Aorta (tissue), 5 donors: ENCODE results near the gene KLHL29. TPM values are rescaled to one million over a fixed set of nuclear protein-coding genes. Genes with fewer than 3 reads are reported as not detected.

Experiments used
- ATAC-seq: fragments of 200-7000 bp; cut with Tn5 transposase; one replicate; pipeline ENCODE4 v1.9.1; 2022; ENCODE audit warnings: moderate library complexity; ENCODE audit not compliant: low FRiP score
- DNase-seq, 2 donors: peaks; one replicate each; pipeline ENCODE4 v3.0.0-alpha.2; 2020
- H3K27ac ChIP-seq, 2 donors: one replicate each; pipeline ENCODE4 v1.5.1; 2013; ENCODE audit warnings: low read length in 2 of 2, mild to moderate bottlenecking in 2 of 2, moderate library complexity in 2 of 2, control low read depth in 1 of 2, inconsistent platforms in 1 of 2, low read depth in 1 of 2
- H3K27me3 ChIP-seq, 2 donors: one replicate each; pipeline ENCODE4 v1.6.1; 2013; ENCODE audit warnings: control low read depth in 1 of 2, low read length in 1 of 2, mild to moderate bottlenecking in 1 of 2, moderate library complexity in 1 of 2; ENCODE audit not compliant: insufficient read depth in 2 of 2, control insufficient read depth in 1 of 2
- H3K36me3 ChIP-seq, 2 donors: one replicate each; pipeline ENCODE4 v1.6.1; 2013; ENCODE audit warnings: control low read depth in 1 of 2, low read length in 1 of 2, mild to moderate bottlenecking in 1 of 2; ENCODE audit not compliant: insufficient read depth in 2 of 2, control insufficient read depth in 1 of 2
- H3K4me1 ChIP-seq, 2 donors: one replicate each; pipeline ENCODE4 v1.6.1; 2013; ENCODE audit warnings: low read length in 2 of 2, control low read depth in 1 of 2, mild to moderate bottlenecking in 1 of 2, moderate library complexity in 1 of 2; ENCODE audit not compliant: insufficient read depth in 2 of 2, control insufficient read depth in 1 of 2
- H3K4me3 ChIP-seq, 2 donors: one replicate each; pipeline ENCODE4 v1.5.1; 2013; ENCODE audit warnings: low read length in 2 of 2, control low read depth in 1 of 2, mild to moderate bottlenecking in 1 of 2
- H3K9me3 ChIP-seq: one replicate; pipeline ENCODE4 v1.6.1; 2013; ENCODE audit warnings: mild to moderate bottlenecking, low read length; ENCODE audit not compliant: control insufficient read depth
- WGBS, 2 donors: extraction: QIAGEN DNeasy Blood & Tissue Kit; methylation state at CpG; one replicate each; pipeline ENCODE4 v1.1.7; 2013; 5-methylcytosine and 5-hydroxymethylcytosine counted together
- intact Hi-C, 2 donors: fragments of 100-400 bp; cut with DNase I; formaldehyde crosslinking; loops; one replicate each; pipeline versions ENCODE4 v1.14.2 to v1.15.0; 2022
- polyA plus RNA-seq, 2 donors: library from polyadenylated mRNA; stranded (reverse); fragments of 200-250 nt; gene quantifications; one replicate each; pipeline ENCODE4 v1.2.3, GENCODE V29; 2013
- total RNA-seq, 2 donors: library from RNA; stranded (reverse); fragmentation: NEBNext Ultra II Directional; extraction: Animal tissue kit (Norgen Biotek cat#: 25700); gene quantifications; one replicate each; pipeline ENCODE4 v1.2.1, GENCODE V29; 2021
- donor health status: healthy with polysubstance abuse.
- donor health status: Bipolar disorder and iron deficiency.
- donor health status: DM: no; HTN: no; CAD: no.
- donor health status: DM: no; HTN: no; CAD: no.
- donor health status: DM: yes; HTN: yes; CAD: no.

Gene KLHL29
- total and polyA plus RNA-seq, 4 donors = 0.75 to 13.4 (median 8.1) TPM

- Histone ChIP-seq H3K36me3 (no peaks in the 10 kb centered on the region), H3K27ac (no peak overlapping the region), H3K27me3 (no peaks in the 10 kb centered on the region), H3K4me3 (no peak overlapping the region), H3K9me3 (no peaks in the 10 kb centered on the region), H3K4me1 (no peaks in the 10 kb centered on the region)
- DNase-seq (peak in 1 of 2 donors; percentile 49), ATAC-seq (no peak)
- 95 to 96% methylated on average over 20 of the region's 20 CpGs for WGBS, 2 donors
- intact Hi-C loops = no loop called here
These were observed 230.4 kb downstream of the KLHL29 start for GRCh38 chr2:23615216-23616020.

- no peaks in the 10 kb centered on the region for H3K36me3 ChIP-seq
- 84 to 90% methylated on average over 15 of the region's 15 CpGs for WGBS, 2 donors
- ATAC-seq (no peak), DNase-seq (peak in 1 of 2 donors; percentile 67)
- H3K4me1 ChIP-seq = no peaks in the 10 kb centered on the region
- no peaks in the 10 kb centered on the region for H3K9me3 ChIP-seq
- H3K27ac ChIP-seq = no peak overlapping the region
- no peaks in the 10 kb centered on the region for H3K27me3 ChIP-seq
- no peak overlapping the region for H3K4me3 ChIP-seq
- intact Hi-C loops = no loop called here
These were observed 231.7 kb downstream of the KLHL29 start for GRCh38 chr2:23616630-23617029.

GRCh38 chr2:23617167-23617810 lies 232.3 kb downstream of the KLHL29 start:
- no peaks in the 10 kb centered on the region for H3K36me3 ChIP-seq
- peak in 1 of 2 donors; percentile 82 for DNase-seq
- intact Hi-C loops = no loop called here
- no peaks in the 10 kb centered on the region for H3K9me3 ChIP-seq
- no peaks in the 10 kb centered on the region for H3K27me3 ChIP-seq
- 66 to 67% methylated on average over 16 of the region's 16 CpGs for WGBS, 2 donors
- no peaks in the 10 kb centered on the region for H3K4me1 ChIP-seq
- ATAC-seq = peak; percentile 79
- H3K27ac ChIP-seq = peak overlapping the region in 1 of 2 donors; percentile 45
- H3K4me3 ChIP-seq = no peak overlapping the region

GRCh38 chr2:23617811-23618215 lies 232.8 kb downstream of the KLHL29 start:
- WGBS, 2 donors = 80 to 83% methylated on average over 15 of the region's 15 CpGs
- H3K36me3 ChIP-seq = no peaks in the 10 kb centered on the region
- H3K27ac ChIP-seq = no peak overlapping the region
- no peak overlapping the region for H3K4me3 ChIP-seq
- no peaks in the 10 kb centered on the region for H3K27me3 ChIP-seq
- no peaks in the 10 kb centered on the region for H3K4me1 ChIP-seq
- DNase-seq (no peak), ATAC-seq (peak; percentile 45)
- no peaks in the 10 kb centered on the region for H3K9me3 ChIP-seq
- intact Hi-C loops = no loop called here

GRCh38 chr2:23618265-23618664 lies 233.3 kb downstream of the KLHL29 start:
- H3K4me1 ChIP-seq = no peaks in the 10 kb centered on the region
- no peak overlapping the region for H3K4me3 ChIP-seq
- ATAC-seq (no peak), DNase-seq (no peak)
- WGBS, 2 donors = 98% methylated on average over 10 of the region's 10 CpGs
- H3K9me3 ChIP-seq = no peaks in the 10 kb centered on the region
- H3K27ac ChIP-seq = no peak overlapping the region
- H3K27me3 ChIP-seq = no peaks in the 10 kb centered on the region
- no peaks in the 10 kb centered on the region for H3K36me3 ChIP-seq
- intact Hi-C loops = no loop called here

- no peak for DNase-seq
- intact Hi-C loops = no loop called here
- Histone ChIP-seq H3K36me3 (no peaks in the 10 kb centered on the region), H3K27me3 (no peaks in the 10 kb centered on the region), H3K9me3 (no peaks in the 10 kb centered on the region), H3K4me1 (no peaks in the 10 kb centered on the region), H3K4me3 (no peak overlapping the region), H3K27ac (no peak overlapping the region)
- ATAC-seq = no peak
- 86 to 94% methylated on average over 7 of the region's 7 CpGs for WGBS, 2 donors
These were observed 234.0 kb downstream of the KLHL29 start for GRCh38 chr2:23618794-23619530.

GRCh38 chr2:23619941-23620340 lies 235.0 kb downstream of the KLHL29 start:
- intact Hi-C loops = no loop called here
- DNase-seq = no peak
- Histone ChIP-seq H3K9me3 (no peaks in the 10 kb centered on the region), H3K27ac (no peak overlapping the region), H3K4me3 (no peak overlapping the region), H3K4me1 (no peaks in the 10 kb centered on the region), H3K27me3 (no peaks in the 10 kb centered on the region), H3K36me3 (no peaks in the 10 kb centered on the region)
- no peak for ATAC-seq
- 97 to 99% methylated on average over 7 of the region's 7 CpGs for WGBS, 2 donors

GRCh38 chr2:23620841-23621341 lies 235.9 kb downstream of the KLHL29 start:
- WGBS, 2 donors = 44 to 56% methylated on average over 14 of the region's 14 CpGs
- Histone ChIP-seq H3K4me1 (no peaks in the 10 kb centered on the region), H3K36me3 (no peaks in the 10 kb centered on the region), H3K27me3 (no peaks in the 10 kb centered on the region), H3K4me3 (no peak overlapping the region), H3K27ac (no peak overlapping the region), H3K9me3 (no peaks in the 10 kb centered on the region)
- intact Hi-C loops = no loop called here
- DNase-seq = no peak
- ATAC-seq = peak; percentile 10
